ENCODE measurements around the gene KIFC1. TPM values are rescaled to one million over a fixed set of nuclear protein-coding genes. Genes with fewer than 3 reads are reported as not detected.

KIFC1 gene
- total and polyA plus RNA-seq, 9 of the 15 experiments (the other 6 are each of a cell fraction or from before 2014, with no cell fraction given): 1.3 to 95.2 (median 76.9) TPM

DNA sequence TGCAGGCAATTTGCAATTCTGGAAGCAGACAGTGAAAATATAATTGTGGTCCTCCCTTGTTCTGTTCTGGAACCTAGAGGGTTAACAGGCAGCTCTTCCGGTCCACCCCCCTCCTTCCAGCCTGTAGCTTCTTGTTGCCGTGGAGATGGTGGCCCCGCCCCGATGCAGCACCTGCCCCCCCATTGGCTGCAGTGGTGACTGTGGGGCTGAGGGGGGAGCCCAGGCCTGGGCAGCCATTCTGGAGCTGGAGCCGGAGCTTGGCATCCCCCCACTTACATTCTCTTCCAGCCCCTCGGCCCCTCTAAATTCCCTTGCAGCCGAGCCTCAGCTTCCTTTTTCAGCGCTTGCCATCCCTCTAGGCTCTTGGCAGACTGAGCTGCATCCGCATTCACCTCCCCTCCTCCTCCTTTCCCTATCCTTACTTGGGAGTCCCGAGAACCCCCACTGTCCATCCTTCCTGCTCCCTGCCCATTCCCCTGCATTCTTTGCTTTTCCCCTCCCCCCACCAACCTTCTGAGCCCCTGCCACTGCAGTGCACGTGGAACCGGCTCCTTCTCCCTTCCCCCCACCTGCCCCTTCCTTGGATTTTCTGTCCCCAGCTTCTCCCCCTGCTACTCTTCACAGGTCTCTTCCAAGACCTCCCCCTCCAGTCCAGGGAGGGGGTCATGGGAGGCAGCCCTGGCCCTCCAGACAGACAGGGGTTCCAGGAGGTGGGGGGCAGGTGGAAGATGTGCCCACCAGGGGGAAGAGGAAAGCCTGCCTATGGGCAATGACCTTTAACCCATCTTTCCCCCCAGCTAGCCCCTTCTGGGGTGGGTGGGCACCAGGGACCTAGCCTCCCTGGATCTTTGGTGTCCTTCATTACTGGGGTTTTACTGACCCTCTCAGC is 39.6 kb downstream of the KIFC1 start (continued):
- TF ChIP-seq, protein P1, sequence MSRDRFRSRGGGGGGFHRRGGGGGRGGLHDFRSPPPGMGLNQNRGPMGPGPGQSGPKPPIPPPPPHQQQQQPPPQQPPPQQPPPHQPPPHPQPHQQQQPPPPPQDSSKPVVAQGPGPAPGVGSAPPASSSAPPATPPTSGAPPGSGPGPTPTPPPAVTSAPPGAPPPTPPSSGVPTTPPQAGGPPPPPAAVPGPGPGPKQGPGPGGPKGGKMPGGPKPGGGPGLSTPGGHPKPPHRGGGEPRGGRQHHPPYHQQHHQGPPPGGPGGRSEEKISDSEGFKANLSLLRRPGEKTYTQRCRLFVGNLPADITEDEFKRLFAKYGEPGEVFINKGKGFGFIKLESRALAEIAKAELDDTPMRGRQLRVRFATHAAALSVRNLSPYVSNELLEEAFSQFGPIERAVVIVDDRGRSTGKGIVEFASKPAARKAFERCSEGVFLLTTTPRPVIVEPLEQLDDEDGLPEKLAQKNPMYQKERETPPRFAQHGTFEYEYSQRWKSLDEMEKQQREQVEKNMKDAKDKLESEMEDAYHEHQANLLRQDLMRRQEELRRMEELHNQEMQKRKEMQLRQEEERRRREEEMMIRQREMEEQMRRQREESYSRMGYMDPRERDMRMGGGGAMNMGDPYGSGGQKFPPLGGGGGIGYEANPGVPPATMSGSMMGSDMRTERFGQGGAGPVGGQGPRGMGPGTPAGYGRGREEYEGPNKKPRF (IDR thresholded peaks at IDR 0.05; ENCODE audit: low read depth, low read length): no peak
- no peak for TF ChIP-seq ZNF12 (CRISPR knock-in tag; IDR thresholded peaks at IDR 0.05)
- TF ChIP-seq CCNT2 (IDR thresholded peaks at IDR 0.05; ENCODE audit: borderline replicate concordance, extremely low read depth, insufficient read length, low read depth, low read length): no peak
- TF ChIP-seq, protein P2, sequence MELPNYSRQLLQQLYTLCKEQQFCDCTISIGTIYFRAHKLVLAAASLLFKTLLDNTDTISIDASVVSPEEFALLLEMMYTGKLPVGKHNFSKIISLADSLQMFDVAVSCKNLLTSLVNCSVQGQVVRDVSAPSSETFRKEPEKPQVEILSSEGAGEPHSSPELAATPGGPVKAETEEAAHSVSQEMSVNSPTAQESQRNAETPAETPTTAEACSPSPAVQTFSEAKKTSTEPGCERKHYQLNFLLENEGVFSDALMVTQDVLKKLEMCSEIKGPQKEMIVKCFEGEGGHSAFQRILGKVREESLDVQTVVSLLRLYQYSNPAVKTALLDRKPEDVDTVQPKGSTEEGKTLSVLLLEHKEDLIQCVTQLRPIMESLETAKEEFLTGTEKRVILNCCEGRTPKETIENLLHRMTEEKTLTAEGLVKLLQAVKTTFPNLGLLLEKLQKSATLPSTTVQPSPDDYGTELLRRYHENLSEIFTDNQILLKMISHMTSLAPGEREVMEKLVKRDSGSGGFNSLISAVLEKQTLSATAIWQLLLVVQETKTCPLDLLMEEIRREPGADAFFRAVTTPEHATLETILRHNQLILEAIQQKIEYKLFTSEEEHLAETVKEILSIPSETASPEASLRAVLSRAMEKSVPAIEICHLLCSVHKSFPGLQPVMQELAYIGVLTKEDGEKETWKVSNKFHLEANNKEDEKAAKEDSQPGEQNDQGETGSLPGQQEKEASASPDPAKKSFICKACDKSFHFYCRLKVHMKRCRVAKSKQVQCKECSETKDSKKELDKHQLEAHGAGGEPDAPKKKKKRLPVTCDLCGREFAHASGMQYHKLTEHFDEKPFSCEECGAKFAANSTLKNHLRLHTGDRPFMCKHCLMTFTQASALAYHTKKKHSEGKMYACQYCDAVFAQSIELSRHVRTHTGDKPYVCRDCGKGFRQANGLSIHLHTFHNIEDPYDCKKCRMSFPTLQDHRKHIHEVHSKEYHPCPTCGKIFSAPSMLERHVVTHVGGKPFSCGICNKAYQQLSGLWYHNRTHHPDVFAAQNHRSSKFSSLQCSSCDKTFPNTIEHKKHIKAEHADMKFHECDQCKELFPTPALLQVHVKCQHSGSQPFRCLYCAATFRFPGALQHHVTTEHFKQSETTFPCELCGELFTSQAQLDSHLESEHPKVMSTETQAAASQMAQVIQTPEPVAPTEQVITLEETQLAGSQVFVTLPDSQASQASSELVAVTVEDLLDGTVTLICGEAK (IDR thresholded peaks at IDR 0.05): 0 out of 2 replicates have a peak, but pooled peaks have one; percentile 35
- TF ChIP-seq, protein P2 (CRISPR knock-in tag; IDR thresholded peaks at IDR 0.05): no peak
- no peak for TF ChIP-seq GTF2F1 (IDR thresholded peaks at IDR 0.05; ENCODE audit: low read depth, low read length)
- TF ChIP-seq RHOXF2B (CRISPR knock-in tag; conservative IDR thresholded peaks at IDR 0.05): no peak
- TF ChIP-seq ELK1 (CRISPR knock-in tag; IDR thresholded peaks at IDR 0.05): no peak
- TF ChIP-seq FOXP1 (CRISPR knock-in tag; IDR thresholded peaks at IDR 0.05): no peak
- TF ChIP-seq, protein P3, sequence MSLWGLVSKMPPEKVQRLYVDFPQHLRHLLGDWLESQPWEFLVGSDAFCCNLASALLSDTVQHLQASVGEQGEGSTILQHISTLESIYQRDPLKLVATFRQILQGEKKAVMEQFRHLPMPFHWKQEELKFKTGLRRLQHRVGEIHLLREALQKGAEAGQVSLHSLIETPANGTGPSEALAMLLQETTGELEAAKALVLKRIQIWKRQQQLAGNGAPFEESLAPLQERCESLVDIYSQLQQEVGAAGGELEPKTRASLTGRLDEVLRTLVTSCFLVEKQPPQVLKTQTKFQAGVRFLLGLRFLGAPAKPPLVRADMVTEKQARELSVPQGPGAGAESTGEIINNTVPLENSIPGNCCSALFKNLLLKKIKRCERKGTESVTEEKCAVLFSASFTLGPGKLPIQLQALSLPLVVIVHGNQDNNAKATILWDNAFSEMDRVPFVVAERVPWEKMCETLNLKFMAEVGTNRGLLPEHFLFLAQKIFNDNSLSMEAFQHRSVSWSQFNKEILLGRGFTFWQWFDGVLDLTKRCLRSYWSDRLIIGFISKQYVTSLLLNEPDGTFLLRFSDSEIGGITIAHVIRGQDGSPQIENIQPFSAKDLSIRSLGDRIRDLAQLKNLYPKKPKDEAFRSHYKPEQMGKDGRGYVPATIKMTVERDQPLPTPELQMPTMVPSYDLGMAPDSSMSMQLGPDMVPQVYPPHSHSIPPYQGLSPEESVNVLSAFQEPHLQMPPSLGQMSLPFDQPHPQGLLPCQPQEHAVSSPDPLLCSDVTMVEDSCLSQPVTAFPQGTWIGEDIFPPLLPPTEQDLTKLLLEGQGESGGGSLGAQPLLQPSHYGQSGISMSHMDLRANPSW (CRISPR knock-in tag; IDR thresholded peaks at IDR 0.05): no peak
- TF ChIP-seq TCF7L2 (IDR thresholded peaks at IDR 0.05; ENCODE audit: low read depth, low read length): no peak
